Kidney (tissue), 14 donors: ENCODE measurements around the gene SMAP2. TPM values are rescaled to one million over a fixed set of nuclear protein-coding genes. Genes with fewer than 3 reads are reported as not detected.

Experiments
- DNase-seq, 5 donors: peaks; one replicate each; pipeline ENCODE4 v3.0.0-alpha.2; 2013 to 2020
- FAIRE-seq: peaks from 2 replicates; lab custom pipeline; 2012; peaks lifted over from hg19 to GRCh38; lab: Jason Lieb, UNC
- H3K27ac ChIP-seq, 2 donors: one replicate each; pipeline ENCODE4 v1.7.0; 2013; ENCODE audit warnings: low read depth in 2 of 2, low read length in 2 of 2, inconsistent platforms in 1 of 2
- H3K27me3 ChIP-seq: one replicate; pipeline ENCODE4 v1.7.1; 2013; ENCODE audit warnings: low read length, inconsistent platforms; ENCODE audit not compliant: control insufficient read depth, insufficient read depth
- H3K36me3 ChIP-seq, 3 donors: one replicate each; pipeline versions ENCODE4 v1.7.0 to v1.7.1; 2013; ENCODE audit warnings: low read length in 3 of 3, control low read depth in 1 of 3, inconsistent platforms in 1 of 3; ENCODE audit not compliant: insufficient read depth in 3 of 3, control insufficient read depth in 2 of 3
- H3K4me1 ChIP-seq, 3 donors: one replicate each; pipeline versions ENCODE4 v1.7.0 to v1.7.1; 2013; ENCODE audit warnings: low read length in 3 of 3, inconsistent platforms in 1 of 3, low read depth in 1 of 3; ENCODE audit not compliant: control insufficient read depth in 2 of 3, insufficient read depth in 2 of 3
- H3K4me3 ChIP-seq, 3 donors: one replicate each; pipeline versions ENCODE4 v1.7.0 to v1.8.1; 2013; ENCODE audit warnings: low read length in 3 of 3, control low read depth in 1 of 3, inconsistent platforms in 1 of 3
- H3K9ac ChIP-seq, 3 donors: one replicate each; pipeline versions ENCODE4 v1.7.0 to v1.7.1; 2013; ENCODE audit warnings: low read length in 3 of 3, control low read depth in 1 of 3, inconsistent platforms in 1 of 3
- H3K9me3 ChIP-seq, 3 donors: one replicate each; pipeline versions ENCODE4 v1.7.0 to v1.7.1; 2013; ENCODE audit warnings: low read length in 3 of 3, control low read depth in 1 of 3, inconsistent platforms in 1 of 3; ENCODE audit not compliant: control insufficient read depth in 2 of 3, insufficient read depth in 1 of 3
- intact Hi-C: fragments of 100-400 bp; cut with DNase I; formaldehyde crosslinking; loops from one replicate; pipeline ENCODE4 v1.11.1; 2022
- polyA plus RNA-seq: library from polyadenylated mRNA; stranded (reverse); fragments of 350-450 nt; fragmentation: Illumina TruSeq; extraction: RNeasy Lipid Tissue Mini Kit (QIAGEN cat#74804); gene quantifications from one replicate; pipeline ENCODE4 v1.2.3, GENCODE V29; 2014; ENCODE audit warnings: low read depth, low replicate concordance; ENCODE audit not compliant: insufficient read depth
- total RNA-seq: library from RNA; stranded (reverse); fragmentation: NEBNext Ultra II Directional; extraction: Animal tissue kit (Norgen Biotek cat#: 25700); gene quantifications from one replicate; pipeline ENCODE4 v1.2.1, GENCODE V29; 2021
- TF ChIP-seq, protein P1 (sequence below): IDR thresholded peaks from 3 replicates; pipeline ENCODE4 v1.5.1; 2012; ENCODE audit warnings: mild to moderate bottlenecking, moderate library complexity, borderline replicate concordance; ENCODE audit not compliant: insufficient read depth; ENCODE audit errors: extremely low read depth
- donor health status: control.
- donor health status: control.
- donor health status: control.
- donor health status: control.
- donor health status: control.
- donor health status: DM: yes; HTN: yes; CAD: no.
- donor health status: Normal renal cell carcinoma (clear cell type).

Gene SMAP2
- total and polyA plus RNA-seq, 2 donors from 2014 or later = 17.9 to 61.3 TPM

- DNase-seq (no peak), FAIRE-seq (no peak)
- no peaks in the 10 kb centered on the region for H3K4me1 ChIP-seq
- no peak overlapping the region for H3K27ac ChIP-seq
- H3K36me3 ChIP-seq = no peaks in the 10 kb centered on the region
- TF ChIP-seq, protein P1, sequence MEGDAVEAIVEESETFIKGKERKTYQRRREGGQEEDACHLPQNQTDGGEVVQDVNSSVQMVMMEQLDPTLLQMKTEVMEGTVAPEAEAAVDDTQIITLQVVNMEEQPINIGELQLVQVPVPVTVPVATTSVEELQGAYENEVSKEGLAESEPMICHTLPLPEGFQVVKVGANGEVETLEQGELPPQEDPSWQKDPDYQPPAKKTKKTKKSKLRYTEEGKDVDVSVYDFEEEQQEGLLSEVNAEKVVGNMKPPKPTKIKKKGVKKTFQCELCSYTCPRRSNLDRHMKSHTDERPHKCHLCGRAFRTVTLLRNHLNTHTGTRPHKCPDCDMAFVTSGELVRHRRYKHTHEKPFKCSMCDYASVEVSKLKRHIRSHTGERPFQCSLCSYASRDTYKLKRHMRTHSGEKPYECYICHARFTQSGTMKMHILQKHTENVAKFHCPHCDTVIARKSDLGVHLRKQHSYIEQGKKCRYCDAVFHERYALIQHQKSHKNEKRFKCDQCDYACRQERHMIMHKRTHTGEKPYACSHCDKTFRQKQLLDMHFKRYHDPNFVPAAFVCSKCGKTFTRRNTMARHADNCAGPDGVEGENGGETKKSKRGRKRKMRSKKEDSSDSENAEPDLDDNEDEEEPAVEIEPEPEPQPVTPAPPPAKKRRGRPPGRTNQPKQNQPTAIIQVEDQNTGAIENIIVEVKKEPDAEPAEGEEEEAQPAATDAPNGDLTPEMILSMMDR = no peak
- no peaks in the 10 kb centered on the region for H3K27me3 ChIP-seq
- intact Hi-C loops = no loop called here
- no peak overlapping the region for H3K9ac ChIP-seq
- H3K9me3 ChIP-seq = no peaks in the 10 kb centered on the region
- no peak overlapping the region for H3K4me3 ChIP-seq
Observed at GRCh38 chr1:40362699-40363098, 10.8 kb upstream of the SMAP2 start.

DNA sequence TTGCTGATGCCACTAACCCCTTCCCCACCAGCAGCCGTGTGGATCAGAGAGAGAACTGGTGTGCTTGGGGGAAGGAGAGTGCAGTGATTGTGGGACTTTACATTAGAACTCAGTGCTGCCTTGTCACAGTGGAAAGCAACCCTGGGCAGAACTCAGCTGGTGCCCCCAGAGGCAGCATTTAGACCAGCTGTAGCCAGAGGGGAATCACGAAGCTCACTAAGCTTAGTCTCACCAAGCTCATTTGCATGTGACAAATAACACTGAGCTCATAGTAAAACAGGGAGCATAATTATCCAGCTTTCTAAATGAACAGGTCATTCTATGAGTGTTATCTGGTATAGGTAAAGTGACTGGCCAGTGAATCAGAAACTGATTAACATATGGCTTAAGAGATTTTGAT lies 9.8 kb upstream of the SMAP2 start:
- DNase-seq (no peak), FAIRE-seq (no peak)
- no peak overlapping the region for H3K4me3 ChIP-seq

GRCh38 chr1:40371707-40372258 lies 1.7 kb upstream of the SMAP2 start:
- H3K9me3 ChIP-seq = no peaks in the 10 kb centered on the region
- H3K4me3 ChIP-seq = no peak overlapping the region
- H3K4me1 ChIP-seq = peaks cover 0 to 8% (median 5%) of the 10 kb centered on the region in 3 donors
- no peak for FAIRE-seq
- H3K27me3 ChIP-seq = no peaks in the 10 kb centered on the region
- intact Hi-C loops = no loop called here
- no peak overlapping the region for H3K27ac ChIP-seq
- TF ChIP-seq, protein P1 = no peak
- H3K9ac ChIP-seq = no peak overlapping the region
- DNase-seq = no peak
- H3K36me3 ChIP-seq = no peaks in the 10 kb centered on the region

More for the DNA sequence above, 9.8 kb upstream of the SMAP2 start:
- Histone ChIP-seq H3K27me3 (no peaks in the 10 kb centered on the region), H3K36me3 (no peaks in the 10 kb centered on the region), H3K9ac (no peak overlapping the region), H3K9me3 (no peaks in the 10 kb centered on the region), H3K27ac (no peak overlapping the region), H3K4me1 (no peaks in the 10 kb centered on the region)
- TF ChIP-seq, protein P1 = no peak
- intact Hi-C loops = no loop called here
